Stimulated activated naive CD8-positive, alpha-beta T cell treated with anti-CD3 and anti-CD28 coated beads, Interleukin-15, amount 100 ng/mL, for 72 hours (primary cell): ENCODE measurements around the gene GPD1L.

Source experiments
- ATAC-seq: fragments of 150-1000 bp; cut with Tn5 transposase; 2 replicates; pipeline ENCODE4 v1.10.0; 2021; ENCODE audit warnings: mild to moderate bottlenecking, moderate library complexity
- DNase-seq, 2 donors: peaks; one replicate each; pipeline ENCODE4 v3.0.0; 2021 to 2022
- H3K27ac Mint-ChIP-seq, 2 donors: one replicate each; pipeline ENCODE4 v1.8.0; 2022; ENCODE audit warnings: mild to moderate bottlenecking in 2 of 2, mixed read lengths in 2 of 2, moderate library complexity in 2 of 2
- H3K27me3 Mint-ChIP-seq: one replicate; pipeline ENCODE4 v1.8.0; 2022; ENCODE audit warnings: mixed read lengths
- H3K4me1 Mint-ChIP-seq: one replicate; pipeline ENCODE4 v1.8.0; 2022; ENCODE audit warnings: mild to moderate bottlenecking, mixed read lengths
- H3K4me3 Mint-ChIP-seq, 2 donors: one replicate each; pipeline ENCODE4 v1.8.0; 2022; ENCODE audit warnings: mild to moderate bottlenecking in 2 of 2, mixed read lengths in 2 of 2, moderate library complexity in 1 of 2
- H3K9me3 Mint-ChIP-seq, 2 donors: one replicate each; pipeline ENCODE4 v1.8.0; 2022; ENCODE audit warnings: mixed read lengths in 2 of 2

Gene GPD1L

DNA sequence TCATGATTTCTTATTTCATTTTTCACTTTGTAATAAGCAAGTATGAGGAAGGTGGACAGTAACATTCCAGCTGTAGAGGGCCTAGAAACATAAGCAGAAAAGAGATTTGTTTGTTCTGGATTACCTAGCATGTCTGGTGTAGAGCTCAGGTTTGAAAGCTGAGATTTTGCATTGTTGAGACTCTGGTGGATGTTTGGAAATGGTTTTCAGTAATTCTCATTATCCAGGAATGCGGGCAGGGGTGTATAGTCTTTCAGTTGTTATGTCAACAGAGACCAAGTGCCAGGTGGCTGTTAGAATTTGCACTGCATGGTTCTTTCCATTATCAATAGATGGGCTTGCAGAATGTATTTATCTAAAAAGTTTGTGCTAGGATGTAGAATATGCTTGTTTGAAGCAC, 10.9 kb downstream of the GPD1L start:
- no peaks in the 10 kb centered on the region for H3K27me3 Mint-ChIP-seq
- DNase-seq (no peak), ATAC-seq (no peak)
- H3K27ac Mint-ChIP-seq, result no peak overlapping the region
- no peaks in the 10 kb centered on the region for H3K9me3 Mint-ChIP-seq
- peaks cover 62% of the 10 kb centered on the region for H3K4me1 Mint-ChIP-seq
- H3K4me3 Mint-ChIP-seq, result no peak overlapping the region

DNA sequence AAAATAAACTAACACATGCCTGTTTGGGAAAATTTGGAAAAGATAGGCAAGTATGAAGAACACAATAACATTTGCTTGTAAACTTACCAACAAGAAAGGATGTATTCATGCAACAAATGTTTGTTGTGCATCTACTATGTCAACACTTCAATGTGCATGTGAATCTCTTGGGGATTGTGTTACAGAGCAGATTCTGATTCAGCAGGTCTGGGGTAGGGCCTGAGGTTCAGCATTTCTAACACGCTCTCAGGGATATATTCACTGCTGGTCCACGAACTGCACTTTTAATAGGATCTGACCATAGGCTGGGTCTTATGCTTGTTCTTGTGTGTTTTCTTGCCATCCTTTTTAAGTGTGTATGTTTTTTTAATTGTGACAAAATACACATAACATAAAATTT, 11.8 kb downstream of the GPD1L start:
- no peak overlapping the region for H3K4me3 Mint-ChIP-seq
- DNase-seq (no peak), ATAC-seq (no peak)
- no peak overlapping the region for H3K27ac Mint-ChIP-seq
- H3K27me3 Mint-ChIP-seq, result no peaks in the 10 kb centered on the region
- H3K4me1 Mint-ChIP-seq, result peaks cover 54% of the 10 kb centered on the region
- no peaks in the 10 kb centered on the region for H3K9me3 Mint-ChIP-seq

DNA sequence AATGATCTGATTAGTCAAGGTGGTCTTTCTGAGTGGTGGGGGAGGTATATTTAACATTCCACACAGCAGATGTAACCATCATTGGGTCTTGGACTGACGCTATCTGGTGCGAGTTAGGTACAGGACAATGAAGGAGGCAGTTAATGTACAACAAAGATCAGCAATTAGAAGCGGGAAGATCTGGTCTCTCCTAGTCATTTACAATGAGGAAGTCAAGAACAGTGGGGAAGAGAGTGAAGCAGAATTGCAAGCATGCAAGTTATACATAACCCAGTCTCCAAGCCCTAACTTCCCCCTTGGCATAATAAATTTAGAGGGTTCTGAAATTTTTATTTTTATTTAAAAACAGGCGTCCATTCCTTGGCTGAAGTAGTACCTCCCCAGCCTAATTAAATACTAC, 14.1 kb downstream of the GPD1L start:
- Mint-ChIP-seq H3K27me3 (no peaks in the 10 kb centered on the region), H3K4me3 (no peak overlapping the region), H3K27ac (no peak overlapping the region), H3K4me1 (peaks cover 32% of the 10 kb centered on the region), H3K9me3 (no peaks in the 10 kb centered on the region)
- no peak for ATAC-seq
- no peak for DNase-seq

DNA sequence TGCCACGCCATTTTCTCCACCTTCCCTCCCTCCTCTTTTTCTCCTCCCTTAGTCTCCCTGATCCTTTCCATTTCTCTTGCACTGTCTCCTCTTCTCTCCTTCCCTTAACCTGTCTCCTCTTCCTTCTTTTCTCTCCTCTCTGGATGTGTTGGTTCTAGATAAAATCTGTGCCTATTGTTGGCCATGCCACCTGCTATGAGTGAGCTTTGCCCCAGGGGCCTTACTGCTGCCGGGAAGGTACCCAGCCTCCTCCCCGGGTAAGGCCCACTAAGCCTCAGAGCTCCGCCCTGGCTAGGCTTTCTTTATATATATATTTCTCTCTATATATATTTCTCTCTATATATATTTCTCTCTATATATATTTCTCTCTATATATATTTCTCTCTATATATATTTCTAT, 14.7 kb downstream of the GPD1L start:
- Mint-ChIP-seq H3K4me3 (no peak overlapping the region), H3K9me3 (no peaks in the 10 kb centered on the region), H3K27ac (no peak overlapping the region), H3K4me1 (peaks cover 30% of the 10 kb centered on the region), H3K27me3 (no peaks in the 10 kb centered on the region)
- ATAC-seq (no peak), DNase-seq (no peak)

DNA sequence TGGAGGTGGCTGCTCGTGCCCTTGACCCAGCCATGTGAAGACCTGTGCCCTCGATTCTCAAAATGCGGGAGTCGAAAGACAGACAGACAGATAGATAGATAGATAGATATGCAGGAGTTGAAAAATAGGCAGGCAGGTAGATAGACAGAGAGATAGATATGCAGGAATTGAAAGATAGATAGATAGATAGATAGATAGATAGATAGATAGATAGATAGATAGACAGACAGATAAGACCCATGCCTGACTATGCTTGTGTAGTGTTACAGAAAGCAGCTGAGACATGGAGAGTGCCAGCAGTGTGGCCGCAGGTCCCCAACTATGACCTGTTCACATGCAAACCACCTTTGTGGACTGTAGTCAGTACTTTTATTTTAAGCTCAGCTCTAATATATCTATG, 17.2 kb downstream of the GPD1L start:
- H3K9me3 Mint-ChIP-seq, result no peaks in the 10 kb centered on the region
- DNase-seq (no peak), ATAC-seq (no peak)
- no peak overlapping the region for H3K27ac Mint-ChIP-seq
- H3K4me1 Mint-ChIP-seq, result peaks cover 36% of the 10 kb centered on the region
- no peaks in the 10 kb centered on the region for H3K27me3 Mint-ChIP-seq
- no peak overlapping the region for H3K4me3 Mint-ChIP-seq

DNA sequence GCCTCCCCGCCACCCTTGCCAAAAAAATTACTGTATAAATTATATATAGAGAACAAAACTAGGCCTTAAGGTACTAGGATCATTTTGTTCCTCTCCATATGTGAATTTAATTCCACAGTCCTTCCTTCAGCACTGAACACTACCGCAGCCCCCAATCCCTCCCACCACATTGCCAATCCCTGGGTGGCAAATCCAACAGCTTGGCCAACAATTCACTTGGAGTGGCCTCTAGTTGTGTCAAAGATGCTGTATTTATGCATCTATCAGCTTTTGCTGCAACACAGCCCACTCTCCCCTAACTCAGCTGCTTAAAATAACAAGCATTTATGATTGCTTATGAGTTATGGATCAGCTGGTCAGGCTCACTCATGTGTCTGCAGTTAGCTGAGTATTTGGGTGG, 18.6 kb downstream of the GPD1L start:
- Mint-ChIP-seq H3K4me3 (no peak overlapping the region), H3K4me1 (peaks cover 26% of the 10 kb centered on the region), H3K27ac (no peak overlapping the region), H3K9me3 (no peaks in the 10 kb centered on the region), H3K27me3 (no peaks in the 10 kb centered on the region)
- DNase-seq, result no peak
- no peak for ATAC-seq

DNA sequence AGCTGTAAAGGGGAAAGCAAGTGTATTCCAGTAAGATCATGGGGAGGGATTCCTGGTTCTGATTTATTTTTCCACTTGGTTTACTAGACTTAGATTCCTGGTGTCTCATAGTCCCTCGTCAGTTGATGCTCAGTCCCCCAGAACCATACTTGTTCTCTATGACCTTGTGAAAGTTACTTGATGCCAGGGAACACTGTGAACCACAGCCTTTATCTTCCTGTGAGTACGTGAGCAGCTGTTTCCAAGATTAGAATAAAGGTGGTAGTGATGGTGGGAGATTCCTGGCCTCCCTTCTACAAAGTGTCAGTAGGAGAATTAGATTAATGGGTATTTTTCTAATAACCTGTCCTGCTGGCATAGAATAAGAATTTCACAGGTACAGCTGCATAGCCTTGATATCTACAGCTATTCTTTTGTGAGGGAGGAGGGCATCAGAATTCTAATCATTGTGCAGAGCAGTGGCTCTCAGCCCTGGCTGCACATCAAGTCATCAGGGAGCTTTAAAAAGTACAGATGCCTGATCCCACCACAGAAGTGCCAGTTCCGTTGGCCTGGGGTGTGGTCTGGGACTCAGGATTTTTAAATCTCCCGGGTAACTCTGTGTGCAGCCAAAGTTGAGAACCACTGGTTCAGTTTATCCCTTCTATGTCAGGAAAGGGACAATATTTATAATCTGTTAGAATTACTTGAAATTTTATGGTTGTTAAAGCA, 20.0 kb downstream of the GPD1L start:
- ATAC-seq, result no peak
- no peak overlapping the region for H3K27ac Mint-ChIP-seq
- H3K9me3 Mint-ChIP-seq, result no peaks in the 10 kb centered on the region
- DNase-seq, result no peak
- peaks cover 22% of the 10 kb centered on the region for H3K4me1 Mint-ChIP-seq
- H3K4me3 Mint-ChIP-seq, result no peak overlapping the region
- no peaks in the 10 kb centered on the region for H3K27me3 Mint-ChIP-seq

DNA sequence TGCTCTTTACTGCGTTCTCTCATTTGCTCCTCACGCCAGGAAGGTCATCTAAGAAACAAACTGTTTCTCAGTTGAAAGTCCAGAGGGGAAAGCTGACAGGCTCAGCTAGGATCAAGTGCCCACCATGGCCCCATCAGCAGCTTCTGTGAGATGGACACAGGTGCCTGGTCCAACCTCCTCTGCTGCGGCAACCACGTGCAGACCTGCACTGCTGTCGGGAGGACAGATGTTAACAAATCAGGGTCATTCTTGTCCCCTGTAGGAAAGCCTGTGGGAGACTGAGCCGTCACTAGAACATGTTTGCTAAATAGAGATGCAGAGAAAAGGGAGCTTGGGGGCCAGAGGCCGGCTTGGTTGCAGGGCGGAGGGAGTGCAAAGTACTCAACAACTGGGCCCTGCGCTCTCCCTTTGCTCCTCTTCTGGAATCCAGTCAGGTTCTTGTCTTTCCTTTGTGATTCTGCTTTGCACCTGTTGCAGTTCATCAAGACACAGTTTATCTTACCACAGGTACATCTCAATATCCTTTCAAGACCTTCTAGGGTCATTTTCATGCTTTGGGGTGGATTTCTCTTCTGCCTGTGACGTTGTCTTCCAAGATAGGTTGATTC, 20.9 kb downstream of the GPD1L start:
- no peak overlapping the region for H3K27ac Mint-ChIP-seq
- ATAC-seq (no peak), DNase-seq (no peak)
- H3K9me3 Mint-ChIP-seq, result no peaks in the 10 kb centered on the region
- peaks cover 22% of the 10 kb centered on the region for H3K4me1 Mint-ChIP-seq
- no peak overlapping the region for H3K4me3 Mint-ChIP-seq
- H3K27me3 Mint-ChIP-seq, result no peaks in the 10 kb centered on the region

DNA sequence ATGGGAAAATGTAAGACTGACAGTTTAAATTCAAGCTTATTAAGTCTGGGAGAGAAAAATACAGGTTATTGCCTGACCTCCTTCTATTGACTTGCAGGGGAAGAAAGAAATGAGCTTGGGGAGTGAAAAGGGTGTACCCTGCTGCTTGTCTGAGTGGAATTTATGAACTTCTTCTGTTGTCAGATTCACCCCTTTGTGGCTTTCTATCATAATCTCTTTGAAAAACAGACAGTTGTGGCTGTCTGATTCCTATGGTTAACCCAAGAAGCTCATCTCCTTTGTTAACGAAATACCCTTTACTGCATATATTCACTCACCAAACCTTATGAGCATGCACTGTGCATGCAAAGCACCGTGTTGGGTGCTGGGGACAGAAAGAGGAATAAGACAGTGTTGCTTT, 22.5 kb downstream of the GPD1L start:
- ATAC-seq (no peak), DNase-seq (no peak)
- no peaks in the 10 kb centered on the region for H3K9me3 Mint-ChIP-seq
- H3K27me3 Mint-ChIP-seq, result no peaks in the 10 kb centered on the region
- no peak overlapping the region for H3K27ac Mint-ChIP-seq
- peaks cover 22% of the 10 kb centered on the region for H3K4me1 Mint-ChIP-seq
- no peak overlapping the region for H3K4me3 Mint-ChIP-seq

DNA sequence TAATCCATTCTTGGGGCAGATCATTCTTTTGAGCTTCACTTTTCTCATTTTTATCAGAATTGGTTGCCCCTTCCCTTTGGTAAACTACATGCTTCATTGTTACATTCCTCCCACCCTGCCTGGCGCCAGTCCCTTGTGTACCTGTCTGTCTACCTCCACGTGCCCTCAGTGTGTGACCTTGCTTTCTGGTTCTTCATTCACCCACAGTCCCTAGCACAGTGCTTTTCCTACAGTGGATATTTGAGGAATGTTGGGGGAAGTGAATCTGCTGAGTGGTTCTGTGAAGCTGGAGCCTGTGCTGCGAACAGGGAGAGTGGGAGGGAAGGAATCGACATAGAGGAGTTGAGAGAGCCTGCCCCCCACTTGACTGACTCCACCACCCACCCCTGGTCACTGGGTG, 23.4 kb downstream of the GPD1L start:
- ATAC-seq, result no peak
- no peaks in the 10 kb centered on the region for H3K27me3 Mint-ChIP-seq
- peak overlapping the region in 1 of 2 donors; percentile 36 for H3K27ac Mint-ChIP-seq
- DNase-seq, result no peak
- H3K4me1 Mint-ChIP-seq, result peaks cover 22% of the 10 kb centered on the region
- no peak overlapping the region for H3K4me3 Mint-ChIP-seq
- no peaks in the 10 kb centered on the region for H3K9me3 Mint-ChIP-seq

DNA sequence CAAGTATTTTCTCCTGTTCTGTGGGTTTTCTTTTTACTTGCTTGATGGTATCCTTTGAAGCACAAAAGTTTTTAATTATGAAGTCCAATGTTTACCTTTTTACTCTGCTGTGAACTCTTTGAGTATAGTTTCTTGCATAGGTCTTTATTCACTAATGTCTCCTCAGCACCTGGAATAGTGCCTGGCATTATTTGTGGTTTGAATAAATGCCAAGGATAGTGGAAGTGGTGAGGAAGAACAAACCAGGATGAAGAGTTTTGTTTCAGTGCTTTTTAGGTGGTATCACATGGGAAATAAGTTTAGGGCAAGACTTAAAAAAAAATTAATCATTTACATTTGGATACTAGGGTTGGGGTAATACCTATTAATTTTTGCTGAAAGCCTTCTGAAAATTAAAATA, 25.7 kb downstream of the GPD1L start:
- Mint-ChIP-seq H3K4me3 (no peak overlapping the region), H3K9me3 (no peaks in the 10 kb centered on the region), H3K4me1 (peaks cover 19% of the 10 kb centered on the region), H3K27me3 (no peaks in the 10 kb centered on the region), H3K27ac (no peak overlapping the region)
- no peak for DNase-seq
- no peak for ATAC-seq

DNA sequence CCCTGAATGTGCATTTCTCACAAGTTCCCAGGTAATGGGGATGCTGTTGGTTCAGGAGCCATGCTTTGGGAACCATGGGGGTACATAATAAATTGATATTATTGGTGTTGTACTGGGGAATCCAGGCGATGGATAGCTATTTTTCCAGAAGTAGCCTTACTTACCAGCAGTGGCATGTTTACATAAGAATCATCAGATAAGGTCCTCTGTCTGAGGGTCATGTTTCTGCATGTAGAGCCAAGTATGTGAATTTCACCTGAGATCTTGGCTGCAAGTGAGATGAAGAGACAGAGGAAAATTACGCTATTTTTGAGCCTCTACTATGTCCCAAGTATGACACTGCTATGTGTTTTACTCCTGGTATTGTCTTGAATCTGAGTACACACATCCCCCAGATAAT, 26.3 kb downstream of the GPD1L start:
- Mint-ChIP-seq H3K9me3 (no peaks in the 10 kb centered on the region), H3K27me3 (no peaks in the 10 kb centered on the region), H3K4me3 (no peak overlapping the region), H3K27ac (no peak overlapping the region), H3K4me1 (peaks cover 18% of the 10 kb centered on the region)
- ATAC-seq (no peak), DNase-seq (no peak)

DNA sequence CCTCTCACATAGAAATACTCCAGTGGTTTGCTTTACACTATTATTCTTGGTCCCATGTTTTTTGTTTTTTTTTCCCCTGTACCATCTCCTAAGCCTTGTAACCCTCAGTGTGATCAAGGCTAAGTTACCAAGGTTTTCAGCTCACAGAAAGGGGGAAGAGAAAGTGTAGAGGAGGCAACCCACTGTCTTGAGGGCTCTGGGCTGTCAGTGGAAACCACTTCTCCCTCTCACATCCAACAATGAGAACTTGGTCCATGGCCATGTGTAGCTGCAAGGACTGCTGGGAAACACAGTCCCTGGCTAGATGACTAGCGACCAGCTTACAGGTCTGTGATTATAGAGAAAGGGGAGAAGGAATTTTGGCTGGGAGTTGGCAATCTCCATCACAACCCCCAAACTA, 30.3 kb downstream of the GPD1L start:
- ATAC-seq (no peak), DNase-seq (no peak)
- H3K27me3 Mint-ChIP-seq, result no peaks in the 10 kb centered on the region
- H3K4me1 Mint-ChIP-seq, result peaks cover 19% of the 10 kb centered on the region
- no peak overlapping the region for H3K4me3 Mint-ChIP-seq
- H3K9me3 Mint-ChIP-seq, result no peaks in the 10 kb centered on the region
- H3K27ac Mint-ChIP-seq, result no peak overlapping the region

DNA sequence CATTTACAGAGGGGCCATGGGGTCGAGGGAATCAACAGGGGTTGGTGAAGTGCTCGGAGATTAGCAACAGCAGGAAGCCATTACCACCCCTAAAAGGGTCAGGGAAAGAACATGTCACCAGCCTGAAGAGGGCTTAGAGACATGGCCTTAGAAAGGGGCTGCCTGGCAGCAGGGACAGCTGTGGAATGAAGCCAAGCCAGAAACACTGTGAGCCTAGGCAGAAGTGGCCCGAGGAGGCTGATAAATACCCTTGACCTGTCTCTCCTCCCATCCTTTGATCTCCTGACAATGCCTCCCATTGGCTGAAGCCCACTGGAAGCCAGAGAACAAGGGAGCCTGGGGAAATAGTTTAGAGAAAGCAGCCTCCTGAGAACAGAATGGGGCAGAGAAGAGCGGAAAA, 31.4 kb downstream of the GPD1L start:
- ATAC-seq (no peak), DNase-seq (no peak)
- Mint-ChIP-seq H3K27ac (peak overlapping the region in 1 of 2 donors; percentile 77), H3K27me3 (no peaks in the 10 kb centered on the region), H3K4me3 (peak overlapping the region; percentile 6 to 45), H3K4me1 (peaks cover 19% of the 10 kb centered on the region), H3K9me3 (no peaks in the 10 kb centered on the region)

DNA sequence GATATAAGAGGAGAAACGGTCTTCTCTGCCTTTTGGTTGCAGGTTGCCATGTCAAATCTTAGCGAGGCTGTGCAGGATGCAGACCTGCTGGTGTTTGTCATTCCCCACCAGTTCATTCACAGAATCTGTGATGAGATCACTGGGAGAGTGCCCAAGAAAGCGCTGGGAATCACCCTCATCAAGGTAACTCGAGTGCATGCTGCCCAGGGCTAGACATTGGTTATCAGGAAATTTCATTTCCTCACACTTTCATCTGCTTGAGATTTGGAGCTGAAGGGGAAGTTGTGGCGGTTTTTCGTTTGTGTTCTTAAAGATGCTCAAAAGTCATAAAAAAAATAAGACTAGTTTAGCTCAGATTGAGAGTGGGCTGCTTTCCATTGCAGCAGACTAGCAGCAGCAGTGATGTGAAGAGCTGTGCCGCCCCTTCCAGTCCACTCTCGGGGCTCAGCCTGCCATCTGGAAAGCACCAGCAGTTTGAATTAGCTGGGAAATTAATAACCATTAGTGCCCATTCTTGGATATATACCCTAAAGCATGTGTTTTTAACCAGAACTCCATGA, 32.2 kb downstream of the GPD1L start:
- no peak overlapping the region for H3K27ac Mint-ChIP-seq
- peak; percentile 76 for ATAC-seq
- peak in 1 of 2 donors; percentile 11 for DNase-seq
- H3K9me3 Mint-ChIP-seq, result no peaks in the 10 kb centered on the region
- peaks cover 19% of the 10 kb centered on the region for H3K4me1 Mint-ChIP-seq
- no peaks in the 10 kb centered on the region for H3K27me3 Mint-ChIP-seq
- peak overlapping the region in 1 of 2 donors; percentile 9 for H3K4me3 Mint-ChIP-seq

DNA sequence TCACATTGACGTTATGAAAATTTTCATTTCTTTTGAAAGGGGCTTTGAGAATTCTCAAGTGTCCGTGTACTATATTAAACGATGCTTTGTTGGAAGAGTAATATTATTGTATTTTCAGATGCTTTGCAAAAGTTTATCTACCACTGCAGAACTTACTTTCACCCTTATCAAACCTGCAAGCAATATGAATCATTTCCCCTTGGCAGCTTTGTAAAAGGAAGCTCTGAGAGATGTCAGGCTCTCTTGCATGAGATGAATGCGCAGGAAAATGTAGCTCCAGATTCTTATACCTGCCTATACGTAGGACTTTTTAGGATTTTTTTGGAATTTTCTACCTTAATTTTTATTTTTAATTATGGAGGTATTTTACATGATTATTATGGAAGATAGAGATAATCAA, 34.5 kb downstream of the GPD1L start:
- DNase-seq (no peak), ATAC-seq (no peak)
- Mint-ChIP-seq H3K27ac (no peak overlapping the region), H3K27me3 (no peaks in the 10 kb centered on the region), H3K9me3 (no peaks in the 10 kb centered on the region), H3K4me1 (peaks cover 19% of the 10 kb centered on the region), H3K4me3 (no peak overlapping the region)
